HG03432 (cell line): ENCODE measurements around the gene REG3G.
A peak's percentile ranks its signal among the peaks of the same experiment; 100 is the strongest.

ENCODE experiments used
- ATAC-seq: cut with Tn5 transposase; IDR thresholded peaks from one replicate; pipeline ENCODE4 v1.9.1; 2021; ENCODE audit warnings: mild to moderate bottlenecking, moderate library complexity; ENCODE audit not compliant: unreplicated experiment

Gene REG3G

GRCh38 chr2:79025421-79025820, at the start of gene REG3G:
TSS of gene REG3G (plus strand) at chr2:79025702. CDS start at chr2:79026094, 392 bp downstream.
- no peak for ATAC-seq

- peak; percentile 97 for ATAC-seq
Observed at GRCh38 chr2:78977661-78978145, 47.8 kb upstream of the REG3G start.

- ATAC-seq, result no peak
Observed at GRCh38 chr2:78978340-78978739, 47.2 kb upstream of the REG3G start.

GRCh38 chr2:78979380-78980151, 45.9 kb upstream of the REG3G start:
- ATAC-seq, result peak; percentile 33

- no peak for ATAC-seq
Observed at GRCh38 chr2:78980152-78980465, 45.4 kb upstream of the REG3G start.

GRCh38 chr2:78980871-78981270, 44.6 kb upstream of the REG3G start:
- no peak for ATAC-seq

- ATAC-seq, result no peak
Observed at GRCh38 chr2:78982638-78983330, 42.7 kb upstream of the REG3G start.

- ATAC-seq, result no peak
Observed at GRCh38 chr2:78984386-78984785, 41.1 kb upstream of the REG3G start.

- no peak for ATAC-seq
Observed at GRCh38 chr2:78985558-78985957, 39.9 kb upstream of the REG3G start.

GRCh38 chr2:78989051-78989450, 36.5 kb upstream of the REG3G start:
- no peak for ATAC-seq

GRCh38 chr2:78992451-78992806, 33.1 kb upstream of the REG3G start:
- ATAC-seq, result peak; percentile 53

- peak; percentile 38 for ATAC-seq
Observed at GRCh38 chr2:78992807-78993517, 32.5 kb upstream of the REG3G start.

GRCh38 chr2:78993518-78994148, 31.9 kb upstream of the REG3G start:
- ATAC-seq, result no peak

GRCh38 chr2:78994789-78995188, 30.7 kb upstream of the REG3G start:
- ATAC-seq, result no peak

- no peak for ATAC-seq
Observed at GRCh38 chr2:78999406-78999805, 26.1 kb upstream of the REG3G start.

GRCh38 chr2:79000008-79000576, 25.4 kb upstream of the REG3G start:
- no peak for ATAC-seq

GRCh38 chr2:79001285-79001684, 24.2 kb upstream of the REG3G start:
- ATAC-seq, result no peak

GRCh38 chr2:79004680-79005079, 20.8 kb upstream of the REG3G start:
- ATAC-seq, result no peak

- ATAC-seq, result no peak
Observed at GRCh38 chr2:79005216-79005615, 20.3 kb upstream of the REG3G start.

GRCh38 chr2:79009388-79009787, 16.1 kb upstream of the REG3G start:
- ATAC-seq, result no peak

GRCh38 chr2:79011496-79011895, 14.0 kb upstream of the REG3G start:
- no peak for ATAC-seq
